ENCODE data around the gene FPGS. TPM values are rescaled to one million over a fixed set of nuclear protein-coding genes. Genes with fewer than 3 reads are reported as not detected.

Gene FPGS
- total and polyA plus RNA-seq, 4 donors = 20.4 to 61.1 (median 42.7) TPM

- WGBS = 92% methylated on average over 3 of the region's 3 CpGs
- H3K9ac ChIP-seq (ENCODE audit: low read depth in 1 of 2, low read length in 2 of 2) = no peak overlapping the region
These were observed 29.4 kb upstream of the FPGS start for GRCh38 chr9:127773272-127773671.

More at GRCh38 chr9:127773272-127773671, 29.4 kb upstream of the FPGS start:
- Histone ChIP-seq H3K27ac (ENCODE audit: low read depth in 1 of 2, low read length in 2 of 2) (no peak overlapping the region), H3K27me3 (ENCODE audit: control insufficient read depth in 4 of 4, insufficient read depth in 4 of 4, low read length in 3 of 4) (no peaks in the 10 kb centered on the region), H3K4me1 (ENCODE audit: control insufficient read depth in 4 of 4, insufficient read depth in 4 of 4, low read length in 3 of 4) (peaks cover 0 to 10% (median 8%) of the 10 kb centered on the region in 4 donors), H3K36me3 (ENCODE audit: control insufficient read depth in 4 of 4, insufficient read depth in 3 of 4, low read depth in 1 of 4, low read length in 3 of 4) (no peaks in the 10 kb centered on the region), H3K9me3 (ENCODE audit: control insufficient read depth in 4 of 4, low read length in 3 of 4) (no peaks in the 10 kb centered on the region), H3K4me3 (ENCODE audit: low read depth in 1 of 3, low read length in 3 of 3) (no peak overlapping the region)
- DNase-seq (ENCODE audit: low spot score) = no peak
- TF ChIP-seq YY1 (IDR thresholded peaks at IDR 0.05) (no peak), REST (IDR thresholded peaks at IDR 0.05) (no peak), EGR1 (IDR thresholded peaks at IDR 0.05; ENCODE audit: low read depth in 2 of 2) (no peak), FOXA1 (IDR thresholded peaks at IDR 0.05) (no peak), JUND (IDR thresholded peaks at IDR 0.05) (no peak), NR2F2 (IDR thresholded peaks at IDR 0.05) (no peak), TAF1 (conservative IDR thresholded peaks at IDR 0.05) (no peak), ZBTB33 (IDR thresholded peaks at IDR 0.05) (no peak), FOXA2 (IDR thresholded peaks at IDR 0.05) (no peak), MAX (IDR thresholded peaks at IDR 0.05) (no peak), HNF4A (conservative IDR thresholded peaks at IDR 0.05) (no peak), ATF3 (IDR thresholded peaks at IDR 0.05) (no peak), CTCF (IDR thresholded peaks at IDR 0.05; ENCODE audit: low read depth, low read length, missing input control) (no peak), SP1 (IDR thresholded peaks at IDR 0.05) (no peak), RXRA (IDR thresholded peaks at IDR 0.05) (no peak), HNF4G (IDR thresholded peaks at IDR 0.05) (no peak)

All from liver (tissue), 9 donors.